Measurements from ENCODE around the gene CPNE1.

GRCh38 chr20:35595456-35595855 lies 69.2 kb downstream of the CPNE1 start:
- TF ChIP-seq EZH2 (IDR thresholded peaks at IDR 0.05; ENCODE audit: borderline replicate concordance, control insufficient read depth, low read depth, low read length), result no peak
- TF ChIP-seq BMI1 (IDR thresholded peaks at IDR 0.05; ENCODE audit: borderline replicate concordance), result no peak
- TF ChIP-seq CTCF (IDR thresholded peaks at IDR 0.05 in 2 of 3, conservative IDR thresholded peaks at IDR 0.05 in 1 of 3; ENCODE audit: control insufficient read depth in 2 of 3, extremely low read depth in 1 of 3, insufficient read depth in 1 of 3, low read depth in 3 of 3, low read length in 3 of 3), result no peak
- TF ChIP-seq, protein P1, sequence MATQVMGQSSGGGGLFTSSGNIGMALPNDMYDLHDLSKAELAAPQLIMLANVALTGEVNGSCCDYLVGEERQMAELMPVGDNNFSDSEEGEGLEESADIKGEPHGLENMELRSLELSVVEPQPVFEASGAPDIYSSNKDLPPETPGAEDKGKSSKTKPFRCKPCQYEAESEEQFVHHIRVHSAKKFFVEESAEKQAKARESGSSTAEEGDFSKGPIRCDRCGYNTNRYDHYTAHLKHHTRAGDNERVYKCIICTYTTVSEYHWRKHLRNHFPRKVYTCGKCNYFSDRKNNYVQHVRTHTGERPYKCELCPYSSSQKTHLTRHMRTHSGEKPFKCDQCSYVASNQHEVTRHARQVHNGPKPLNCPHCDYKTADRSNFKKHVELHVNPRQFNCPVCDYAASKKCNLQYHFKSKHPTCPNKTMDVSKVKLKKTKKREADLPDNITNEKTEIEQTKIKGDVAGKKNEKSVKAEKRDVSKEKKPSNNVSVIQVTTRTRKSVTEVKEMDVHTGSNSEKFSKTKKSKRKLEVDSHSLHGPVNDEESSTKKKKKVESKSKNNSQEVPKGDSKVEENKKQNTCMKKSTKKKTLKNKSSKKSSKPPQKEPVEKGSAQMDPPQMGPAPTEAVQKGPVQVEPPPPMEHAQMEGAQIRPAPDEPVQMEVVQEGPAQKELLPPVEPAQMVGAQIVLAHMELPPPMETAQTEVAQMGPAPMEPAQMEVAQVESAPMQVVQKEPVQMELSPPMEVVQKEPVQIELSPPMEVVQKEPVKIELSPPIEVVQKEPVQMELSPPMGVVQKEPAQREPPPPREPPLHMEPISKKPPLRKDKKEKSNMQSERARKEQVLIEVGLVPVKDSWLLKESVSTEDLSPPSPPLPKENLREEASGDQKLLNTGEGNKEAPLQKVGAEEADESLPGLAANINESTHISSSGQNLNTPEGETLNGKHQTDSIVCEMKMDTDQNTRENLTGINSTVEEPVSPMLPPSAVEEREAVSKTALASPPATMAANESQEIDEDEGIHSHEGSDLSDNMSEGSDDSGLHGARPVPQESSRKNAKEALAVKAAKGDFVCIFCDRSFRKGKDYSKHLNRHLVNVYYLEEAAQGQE (IDR thresholded peaks at IDR 0.05; ENCODE audit: low read depth, low read length), result no peak

All from GM12878 (cell line).